ENCODE results near the gene ALG9. TPM values are rescaled to one million over a fixed set of nuclear protein-coding genes. Genes with fewer than 3 reads are reported as not detected.
"Not testable (repeated sequence)": the region's sequence is repeated elsewhere in the genome, so short reads cannot be mapped to it uniquely, and the experiment has no call there.

The ALG9 gene
- total RNA-seq, 1 donor from 2014 or later = 35.2 TPM

GRCh38 chr11:111793863-111794262 is 77.5 kb downstream of the ALG9 start:
- peak; percentile 17 for DNase-seq

GRCh38 chr11:111792955-111793500 is 78.4 kb downstream of the ALG9 start:
- DNase-seq = no peak

GRCh38 chr11:111792314-111792713 is 79.1 kb downstream of the ALG9 start:
- no peak for DNase-seq

- DNase-seq = no peak
Measured at GRCh38 chr11:111788464-111788863, 82.9 kb downstream of the ALG9 start.

GRCh38 chr11:111788051-111788450 is 83.3 kb downstream of the ALG9 start:
- no peak for DNase-seq

GRCh38 chr11:111785886-111786412 is 85.4 kb downstream of the ALG9 start:
- DNase-seq = no peak

GRCh38 chr11:111785076-111785475 is 86.3 kb downstream of the ALG9 start:
- DNase-seq = no peak

GRCh38 chr11:111784311-111784710 is 87.1 kb downstream of the ALG9 start:
- not testable (repeated sequence) for DNase-seq

- no peak for DNase-seq
Measured at GRCh38 chr11:111782109-111782741, 89.2 kb downstream of the ALG9 start.

GRCh38 chr11:111779118-111779517 is 92.3 kb downstream of the ALG9 start:
- no peak for DNase-seq

GRCh38 chr11:111778047-111778558 is 93.3 kb downstream of the ALG9 start:
- no peak for DNase-seq

GRCh38 chr11:111777094-111778046 is 94.0 kb downstream of the ALG9 start:
- peak; percentile 91 for DNase-seq

GRCh38 chr11:111776398-111777093 is 94.8 kb downstream of the ALG9 start:
- no peak for DNase-seq

GRCh38 chr11:111774955-111775710 is 96.2 kb downstream of the ALG9 start:
- DNase-seq = peak; percentile 66

GRCh38 chr11:111772535-111772934 is 98.8 kb downstream of the ALG9 start:
- DNase-seq = no peak

GRCh38 chr11:111771205-111771604 is 100.2 kb downstream of the ALG9 start:
- DNase-seq = not testable (repeated sequence)

GRCh38 chr11:111770581-111771134 is 100.7 kb downstream of the ALG9 start:
- DNase-seq = no peak

GRCh38 chr11:111766834-111767142 is 104.6 kb downstream of the ALG9 start:
- no peak for DNase-seq

- DNase-seq = peak; percentile 90
Measured at GRCh38 chr11:111765984-111766833, 105.2 kb downstream of the ALG9 start, which contains the start of gene PPP2R1B. TSS of gene PPP2R1B (minus strand) at chr11:111766389. CDS start at chr11:111766361, 28 bp downstream.

Data from tongue (tissue), 2 donors.